ENCODE measurements around the gene SARDH. TPM values are rescaled to one million over a fixed set of nuclear protein-coding genes. Genes with fewer than 3 reads are reported as not detected.

SARDH gene
- total and polyA plus RNA-seq, 2 of the 8 experiments (the other 6 are each of a cell fraction or from before 2014, with no cell fraction given) = 6.4 to 7.4 TPM

DNA sequence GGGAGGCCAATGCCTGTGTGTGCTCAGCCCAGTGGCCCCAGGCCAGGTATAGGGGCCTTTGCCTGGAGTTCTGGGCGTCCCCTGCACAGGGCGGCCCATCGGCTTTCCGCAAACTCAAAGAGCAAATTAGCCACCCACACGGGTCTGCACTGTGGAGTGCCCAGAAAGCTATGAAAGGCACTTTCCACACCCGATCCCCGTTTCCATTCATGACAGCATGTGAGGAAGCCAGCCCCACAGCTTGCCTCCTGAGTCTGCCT, 96.8 kb downstream of the SARDH start:
- no peak overlapping the region for H3K23ac ChIP-seq (ENCODE audit: insufficient read length)
- no peaks in the 10 kb centered on the region for H3K79me2 ChIP-seq (ENCODE audit: control insufficient read depth in 1 of 2, insufficient read depth in 2 of 2, low read length in 2 of 2)
- no peaks in the 10 kb centered on the region for H3K36me3 ChIP-seq (ENCODE audit: control insufficient read depth in 2 of 4, insufficient read depth in 4 of 4, low read length in 3 of 4)
- H3K27ac ChIP-seq (ENCODE audit: low read depth, low read length) = no peak overlapping the region
- peaks cover 0 to 2% of the 10 kb centered on the region in 2 experiments for H4K20me1 ChIP-seq (replicated peaks in 1 of 2; ENCODE audit: control insufficient read depth in 1 of 2, insufficient read depth in 2 of 2, low read length in 2 of 2)
- 0 out of 2 replicates have a peak, but pooled peaks cover 1% of the 10 kb centered on the region for H3K23me2 ChIP-seq (ENCODE audit: low read depth, low read length)
- no peak overlapping the region for H3K4ac ChIP-seq (replicated peaks; ENCODE audit: insufficient read length, low read depth, low read length)
- H3K9ac ChIP-seq (replicated peaks in 1 of 4; ENCODE audit: extremely low read depth in 1 of 4, low read depth in 3 of 4, low read length in 3 of 4) = no peak overlapping the region
- 86% methylated on average over 7 of the region's 7 CpGs; no CpG with 5 or more reads in 1 of the 2 experiments for WGBS, 2 experiments (ENCODE audit: extremely low coverage in 1 of 2, insufficient coverage in 1 of 2, insufficient read length in 1 of 2, insufficient replicate concordance in 2 of 2, low coverage in 1 of 2, low lambda C conversion rate in 2 of 2, missing lambda C conversion rate in 1 of 2)
- no peak overlapping the region for H3K4me2 ChIP-seq (ENCODE audit: insufficient read depth in 1 of 2, low read depth in 2 of 2, low read length in 2 of 2)
- H3K27me3 ChIP-seq (replicated peaks in 1 of 4; ENCODE audit: control insufficient read depth in 3 of 4, extremely low read depth in 1 of 4, insufficient read depth in 3 of 4, low read length in 3 of 4) = no peaks in the 10 kb centered on the region; a peak in 1 of 7 replicates
- no peaks in the 10 kb centered on the region for H3K9me3 ChIP-seq (ENCODE audit: insufficient read depth in 2 of 2, low read depth in 1 of 2, low read length in 1 of 2)
- CTCF ChIA-PET (ENCODE audit: partially characterized antibody) = interaction anchor here (0.7 to 3.3 kb wide), 2 partner anchors 12 to 15 kb away, joined by 4 to 14 read pairs; no protein-coding TSS in a partner anchor
- no peak overlapping the region for H2AK5ac ChIP-seq (ENCODE audit: low read depth, low read length)
- peaks cover 0 to 10% (median 7%) of the 10 kb centered on the region in 4 experiments; a peak in 6 of 7 replicates for H3K4me1 ChIP-seq (replicated peaks in 1 of 4; ENCODE audit: control insufficient read depth in 3 of 4, insufficient read depth in 4 of 4, low read length in 3 of 4)
- TF ChIP-seq BRCA1 (IDR thresholded peaks at IDR 0.05; ENCODE audit: low read depth, low read length) (no peak), RAD21 (IDR thresholded peaks at IDR 0.05 in 1 of 2, conservative IDR thresholded peaks at IDR 0.05 in 1 of 2; ENCODE audit: low read depth in 2 of 2, low read length in 2 of 2) (no peak), TAF7 (optimal IDR thresholded peaks at IDR 0.05; ENCODE audit: borderline replicate concordance, low read depth, low read length) (no peak), SP2 (IDR thresholded peaks at IDR 0.05; ENCODE audit: low read length) (no peak), NRF1 (IDR thresholded peaks at IDR 0.05; ENCODE audit: low read depth, low read length) (no peak)
- TF ChIP-seq, protein P1, sequence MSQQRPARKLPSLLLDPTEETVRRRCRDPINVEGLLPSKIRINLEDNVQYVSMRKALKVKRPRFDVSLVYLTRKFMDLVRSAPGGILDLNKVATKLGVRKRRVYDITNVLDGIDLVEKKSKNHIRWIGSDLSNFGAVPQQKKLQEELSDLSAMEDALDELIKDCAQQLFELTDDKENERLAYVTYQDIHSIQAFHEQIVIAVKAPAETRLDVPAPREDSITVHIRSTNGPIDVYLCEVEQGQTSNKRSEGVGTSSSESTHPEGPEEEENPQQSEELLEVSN (IDR thresholded peaks at IDR 0.05) = no peak
- H2BK20ac ChIP-seq (ENCODE audit: low read length) = no peak overlapping the region
- no peak overlapping the region for H3K18ac ChIP-seq (ENCODE audit: extremely low read depth, low read length)
- H4K5ac ChIP-seq (ENCODE audit: insufficient read length, low read depth, low read length) = no peak overlapping the region
- POLR2A ChIA-PET (ENCODE audit: partially characterized antibody) = interaction anchor here (0.7 kb wide), 1 partner anchor 13 kb away, joined by 3 read pairs; no protein-coding TSS in a partner anchor
- H2AFZ ChIP-seq (ENCODE audit: low read length) = no peak overlapping the region
- H4K8ac ChIP-seq (ENCODE audit: extremely low read depth, insufficient read depth, low read length) = no peak overlapping the region
- FAIRE-seq (no peak), DNase-seq (ENCODE audit: low read depth in 1 of 2, low spot score in 2 of 2) (no peak)
- H3K56ac ChIP-seq (replicated peaks; ENCODE audit: insufficient read length, low read depth, low read length) = no peak overlapping the region
- no peak overlapping the region for H3K14ac ChIP-seq (ENCODE audit: insufficient read length)
- no peaks in the 10 kb centered on the region for H3K79me1 ChIP-seq (ENCODE audit: low read depth, low read length)
- H3K4me3 ChIP-seq (ENCODE audit: extremely low read depth in 1 of 4, insufficient read depth in 2 of 4, low read depth in 3 of 4, low read length in 4 of 4) = no peak overlapping the region
- no peak overlapping the region for H4K91ac ChIP-seq (replicated peaks; ENCODE audit: insufficient read length, low read length)
- no peak overlapping the region for H2BK120ac ChIP-seq (replicated peaks; ENCODE audit: low read depth, low read length)
- no peak overlapping the region for H2BK5ac ChIP-seq (ENCODE audit: low read depth, low read length)
- no peak overlapping the region for H2BK15ac ChIP-seq (ENCODE audit: low read length)
- no peak overlapping the region for H2BK12ac ChIP-seq (ENCODE audit: low read depth, low read length)
